Stimulated activated CD4-positive, alpha-beta T cell treated with anti-CD3 and anti-CD28 coated beads, Interleukin-1b, Interleukin-23, amount 100 ng/mL, for 1 hour (primary cell): ENCODE data around the gene EID1.
"Not testable (repeated sequence)": the region's sequence is repeated elsewhere in the genome, so short reads cannot be mapped to it uniquely, and the experiment has no call there.

Experiments used
- DNase-seq, 2 donors: peaks; one replicate each; pipeline ENCODE4 v3.0.0-alpha.2; 2020; ENCODE audit warnings: low read depth in 2 of 2

Gene EID1, protein sequence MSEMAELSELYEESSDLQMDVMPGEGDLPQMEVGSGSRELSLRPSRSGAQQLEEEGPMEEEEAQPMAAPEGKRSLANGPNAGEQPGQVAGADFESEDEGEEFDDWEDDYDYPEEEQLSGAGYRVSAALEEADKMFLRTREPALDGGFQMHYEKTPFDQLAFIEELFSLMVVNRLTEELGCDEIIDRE

GRCh38 chr15:48877630-48878595 lies at the start of gene EID1:
EID1 (plus strand) TSS chr15:48878134; CDS start chr15:48878177, 43 bp downstream.
- peak; percentile 78 to 79 for DNase-seq

- DNase-seq: no peak
Observed at GRCh38 chr15:48828471-48828870, 49.5 kb upstream of the EID1 start.

- DNase-seq: no peak
Observed at GRCh38 chr15:48828906-48829305, 49.0 kb upstream of the EID1 start.

DNA sequence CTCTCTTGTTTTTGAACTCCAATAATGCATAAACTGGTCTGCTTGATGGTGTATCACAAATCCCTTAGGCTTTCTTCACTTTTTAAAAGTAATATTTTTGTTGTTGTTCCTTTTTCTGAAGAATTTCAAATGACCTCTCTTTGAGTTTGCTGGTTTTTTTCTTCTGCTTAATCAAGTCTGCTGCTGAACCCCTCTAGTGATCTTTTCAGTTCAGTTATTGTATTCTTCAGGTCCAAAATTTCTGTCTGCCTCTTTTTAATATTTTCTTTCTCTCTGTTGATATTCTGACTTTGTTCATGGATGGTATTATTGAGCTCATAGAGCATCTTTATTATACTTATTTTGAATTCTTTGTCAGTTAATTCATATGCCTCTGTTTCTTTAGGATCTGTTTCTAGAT lies 45.3 kb upstream of the EID1 start:
- DNase-seq: no peak

- no peak for DNase-seq
Observed at GRCh38 chr15:48833526-48834239, 44.3 kb upstream of the EID1 start.

- no peak for DNase-seq
Observed at GRCh38 chr15:48834756-48835155, 43.2 kb upstream of the EID1 start.

DNA sequence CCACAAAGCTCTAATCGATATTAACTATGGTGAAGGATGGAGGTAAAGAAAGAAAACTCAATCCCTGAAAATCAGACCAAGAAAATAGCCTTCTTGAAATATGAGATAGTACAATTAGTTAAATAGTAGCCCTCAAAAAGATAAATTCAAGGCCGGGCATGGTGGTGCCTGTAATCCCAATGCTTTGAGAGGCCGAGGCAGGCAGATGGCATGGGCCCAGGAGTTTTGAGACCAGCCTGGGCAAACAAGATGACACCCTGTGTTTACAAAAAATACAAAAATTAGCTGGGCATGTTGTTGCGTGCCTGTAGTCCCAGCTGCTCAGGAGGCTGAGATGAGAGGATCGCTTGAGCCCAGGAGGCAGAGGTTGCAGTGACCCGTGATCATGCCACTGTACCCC lies 35.4 kb upstream of the EID1 start:
- DNase-seq: no peak

- no peak for DNase-seq
Observed at GRCh38 chr15:48845123-48845522, 32.8 kb upstream of the EID1 start.

GRCh38 chr15:48850648-48851047 lies 27.3 kb upstream of the EID1 start:
- DNase-seq: no peak

DNA sequence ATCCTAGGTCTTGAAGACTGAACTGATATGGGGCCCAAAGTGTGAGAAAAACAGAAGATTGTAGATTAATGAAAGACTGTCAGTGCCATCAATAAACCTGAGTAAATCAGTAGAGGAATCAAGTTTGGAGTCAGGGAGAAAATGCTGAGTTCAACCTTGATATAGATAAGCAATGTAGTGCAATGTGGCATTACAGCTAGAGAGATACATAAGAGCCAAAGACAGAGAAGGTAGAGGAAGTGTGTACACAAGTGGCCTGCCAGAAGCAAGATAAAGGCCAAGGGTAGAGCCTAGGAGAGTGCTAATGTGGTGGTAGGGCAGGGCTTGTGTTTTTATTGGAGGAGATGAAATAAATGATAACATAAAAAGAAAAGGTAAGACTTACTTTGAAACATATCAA lies 26.0 kb upstream of the EID1 start:
- no peak for DNase-seq

- DNase-seq: not testable (repeated sequence)
Observed at GRCh38 chr15:48854434-48854833, 23.5 kb upstream of the EID1 start.

DNA sequence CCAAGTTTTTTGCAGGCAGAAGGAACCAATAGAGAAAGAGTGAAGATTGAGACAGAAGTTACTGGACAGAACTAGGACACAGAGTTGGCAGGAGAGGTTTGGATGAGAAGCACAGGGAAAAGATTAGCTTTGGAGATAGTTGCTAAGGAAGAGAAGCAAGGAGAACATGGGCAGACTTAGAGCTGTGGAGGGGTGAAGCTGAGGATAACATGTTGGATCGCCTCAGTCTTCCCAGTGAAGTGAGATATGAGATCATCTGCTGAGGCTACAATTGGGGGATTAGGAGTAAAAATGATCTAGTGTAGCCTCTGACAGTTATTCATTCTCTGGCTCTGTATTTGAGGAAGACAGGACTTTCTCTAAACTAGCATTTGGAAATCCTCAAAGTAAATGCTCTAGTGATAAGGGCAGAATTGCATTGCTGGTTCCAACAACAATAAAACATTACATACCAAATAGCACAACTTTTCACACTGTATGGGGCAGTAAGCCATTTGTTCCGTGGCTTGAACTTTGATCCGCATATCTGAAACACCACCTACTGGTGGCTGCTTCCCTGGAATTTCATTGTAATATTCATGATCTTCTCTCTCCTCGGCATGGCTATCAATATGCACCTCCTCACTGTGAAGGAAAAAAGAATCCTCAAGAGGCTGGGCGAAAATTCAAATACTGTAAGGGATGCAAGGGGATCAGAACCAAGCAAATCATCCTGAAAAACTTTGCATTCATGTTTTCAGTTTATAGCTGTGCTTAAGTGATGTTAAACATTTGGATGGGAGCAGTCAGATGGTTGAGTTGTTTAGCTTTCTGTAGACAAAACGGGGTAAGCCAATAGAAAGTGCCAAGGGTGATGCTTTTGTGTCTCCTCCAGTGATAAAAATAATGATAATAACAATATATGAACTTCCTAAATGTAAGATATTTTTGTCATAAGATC lies 22.2 kb upstream of the EID1 start:
- no peak for DNase-seq

- DNase-seq: no peak
Observed at GRCh38 chr15:48856942-48857341, 21.0 kb upstream of the EID1 start.

GRCh38 chr15:48858401-48858800 lies 19.5 kb upstream of the EID1 start:
- no peak for DNase-seq

- no peak for DNase-seq
Observed at GRCh38 chr15:48859426-48859825, 18.5 kb upstream of the EID1 start.

DNA sequence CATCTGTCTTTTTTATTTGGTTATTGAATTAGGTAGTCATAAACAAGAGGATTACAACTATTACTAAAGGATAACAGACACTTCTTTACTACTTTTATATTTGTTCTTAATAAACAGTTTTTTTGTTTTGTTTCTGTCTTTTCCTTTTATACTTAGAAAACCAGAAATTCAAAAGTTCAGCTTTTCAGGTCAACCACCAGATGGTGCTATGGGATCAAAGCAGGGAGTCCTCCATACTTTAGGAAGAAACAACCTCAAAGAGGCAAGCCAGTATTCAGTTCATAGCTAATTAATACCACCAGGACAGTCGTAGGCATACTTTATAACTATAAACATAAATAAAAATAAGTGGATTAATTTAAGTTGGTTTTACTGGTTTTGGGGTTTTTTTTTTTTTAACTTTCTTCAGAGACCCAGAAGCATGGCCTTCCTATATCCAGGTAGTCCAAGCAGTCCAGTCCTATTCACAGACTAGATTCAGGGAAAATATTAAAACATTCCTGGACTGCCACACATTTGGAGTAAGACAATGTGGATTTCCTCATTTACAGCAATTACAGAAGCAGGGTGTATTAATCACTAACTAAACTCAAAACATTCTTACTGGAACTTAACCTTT lies 16.0 kb upstream of the EID1 start:
- DNase-seq: peak in 1 of 2 donors; percentile 21

DNA sequence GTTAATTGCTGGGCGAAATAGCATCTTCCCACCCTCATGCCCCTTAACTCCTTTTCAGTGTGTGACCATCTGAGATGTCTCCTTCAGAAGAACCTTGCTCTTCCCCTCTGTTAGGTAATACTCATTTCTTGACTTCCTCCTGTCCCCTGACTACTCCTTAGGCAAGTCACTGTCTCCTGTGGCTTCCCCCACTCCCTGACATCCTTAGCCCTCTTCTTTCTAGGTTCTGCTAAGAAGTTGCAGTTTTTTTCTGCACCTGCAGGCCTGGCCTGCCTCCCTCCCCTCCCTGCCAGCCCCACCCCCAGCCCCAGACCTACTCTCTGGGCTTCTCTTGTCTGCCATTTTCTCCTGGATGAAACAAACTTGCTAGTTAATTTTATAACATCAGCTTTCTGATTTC lies 15.2 kb upstream of the EID1 start:
- no peak for DNase-seq

DNA sequence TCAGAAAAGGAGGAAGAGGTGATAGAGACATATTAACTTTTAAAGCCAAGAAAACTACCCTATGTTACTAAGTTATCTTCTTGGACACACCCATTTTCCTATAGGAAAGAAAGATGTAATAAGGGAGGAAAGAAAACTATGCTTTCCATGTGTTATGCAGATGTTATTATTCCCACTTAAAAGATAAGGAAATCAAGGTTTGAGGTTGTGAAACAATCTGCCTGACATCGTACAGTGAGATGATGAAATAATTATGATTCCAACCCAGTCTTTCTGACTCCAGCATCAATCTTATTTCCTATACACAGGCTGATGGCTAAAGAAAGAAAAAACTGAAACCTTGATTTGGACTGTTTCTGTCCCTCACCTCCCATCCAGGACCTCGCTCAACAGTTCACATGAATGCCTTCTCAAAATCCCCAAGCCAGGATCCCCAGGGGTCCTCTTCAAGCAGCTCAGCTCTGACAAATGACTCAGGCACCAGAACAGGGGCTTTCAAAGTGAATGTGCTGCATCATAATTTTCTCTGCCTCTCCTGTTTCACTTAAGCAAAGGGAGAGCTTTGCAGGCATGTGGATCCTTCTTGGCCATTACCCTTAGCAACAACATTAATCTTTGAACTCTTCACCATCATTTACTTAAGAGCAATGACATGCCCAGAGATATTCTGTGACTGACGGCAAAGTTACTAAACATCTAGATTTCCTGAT lies 12.4 kb upstream of the EID1 start:
- DNase-seq: no peak

DNA sequence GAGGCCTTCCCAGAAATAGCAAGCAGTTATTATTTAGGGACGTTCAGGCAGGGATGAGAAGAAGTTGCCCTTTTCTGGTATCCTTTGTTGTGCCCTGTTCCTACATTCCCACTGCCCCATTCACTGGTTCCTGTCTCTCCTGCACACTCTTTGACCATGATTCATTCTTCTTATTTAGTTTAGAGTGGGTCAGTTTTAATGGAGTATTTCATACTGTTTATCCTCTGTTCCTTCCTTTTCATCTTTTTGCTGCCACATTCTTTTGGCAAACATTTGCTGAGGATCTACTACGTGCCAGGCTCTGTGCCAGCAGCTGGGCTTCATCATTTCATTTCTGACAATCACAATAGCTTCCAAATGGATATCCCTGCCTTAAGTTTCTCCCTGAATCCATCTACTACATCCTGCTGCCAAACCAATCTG lies 11.8 kb upstream of the EID1 start:
- no peak for DNase-seq

DNA sequence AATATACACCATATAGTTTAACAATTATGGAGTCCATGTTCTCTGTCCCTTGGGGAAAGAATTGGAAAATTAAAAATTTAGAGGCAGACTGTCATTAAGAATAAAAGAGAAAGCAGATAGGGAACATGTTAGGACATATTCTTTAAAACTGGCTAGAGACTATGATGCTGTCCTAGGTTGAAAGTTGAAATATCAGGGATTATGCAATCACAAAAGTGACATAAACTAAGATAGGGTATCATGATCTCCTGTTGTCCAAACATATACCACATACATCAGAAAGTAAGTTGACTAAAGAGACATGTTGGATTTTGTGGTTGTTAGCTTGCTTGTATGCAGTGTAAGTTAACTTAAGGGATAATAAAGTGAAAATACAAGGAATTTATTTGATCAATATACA lies 9.9 kb upstream of the EID1 start:
- no peak for DNase-seq
